ENCODE measurements around the gene RAPGEF2.

RAPGEF2 gene

DNA sequence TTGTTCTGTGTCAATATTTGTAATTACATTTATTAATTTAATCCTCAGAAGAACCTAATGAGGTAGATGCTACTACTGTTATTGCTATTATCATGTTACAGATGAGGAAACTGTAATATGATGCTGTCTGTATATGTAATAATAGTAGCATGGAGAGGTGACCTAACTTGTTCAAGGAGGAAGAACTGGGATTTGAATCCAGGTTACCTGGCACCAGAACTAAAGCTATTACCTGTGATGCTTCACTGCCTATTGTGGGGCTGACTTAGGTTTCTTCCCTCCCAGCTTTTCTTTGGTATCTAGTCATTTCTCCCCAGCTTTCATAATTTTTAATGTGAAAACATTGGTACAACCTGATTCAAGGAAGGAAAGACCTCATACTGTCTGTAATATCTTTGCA lies 43.6 kb downstream of the RAPGEF2 start:
- TF ChIP-seq YY1 (IDR thresholded peaks at IDR 0.05; ENCODE audit: insufficient read depth, insufficient read length), result no peak
- no peak for TF ChIP-seq ZNF274 (IDR thresholded peaks at IDR 0.05; ENCODE audit: low read depth, low read length)
- no peak for TF ChIP-seq SUZ12 (IDR thresholded peaks at IDR 0.05; ENCODE audit: extremely low read depth, insufficient read depth, insufficient read length)

DNA sequence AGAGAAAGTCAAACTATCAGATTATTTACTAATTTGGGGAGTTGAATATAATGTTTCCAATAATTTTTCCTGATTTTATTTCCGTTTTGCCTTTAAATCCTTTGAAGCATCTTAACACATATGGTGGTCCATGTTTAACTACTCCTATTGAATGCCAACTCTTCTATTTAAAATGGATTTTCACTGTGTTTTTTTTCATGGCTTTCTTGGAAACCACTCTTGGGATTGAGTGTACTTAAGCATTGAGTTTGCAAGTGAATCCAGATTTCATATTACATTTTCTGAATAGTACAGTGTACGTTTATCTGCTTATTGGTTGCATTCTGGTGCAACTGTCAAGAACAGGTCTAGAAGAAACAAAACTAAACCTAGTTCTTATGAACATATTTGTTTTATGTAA lies 45.6 kb downstream of the RAPGEF2 start:
- no peak overlapping the region for H3K4me3 ChIP-seq (ENCODE audit: insufficient read length, low read depth)
- no peak for TF ChIP-seq SUZ12 (IDR thresholded peaks at IDR 0.05; ENCODE audit: extremely low read depth, insufficient read depth, insufficient read length)
- no peak for TF ChIP-seq ZNF274 (IDR thresholded peaks at IDR 0.05; ENCODE audit: low read depth, low read length)
- TF ChIP-seq YY1 (IDR thresholded peaks at IDR 0.05; ENCODE audit: insufficient read depth, insufficient read length), result no peak
- H3K9ac ChIP-seq (ENCODE audit: insufficient read length, low read depth), result no peak overlapping the region
- H3K4me1 ChIP-seq (ENCODE audit: insufficient read depth, insufficient read length), result no peaks in the 10 kb centered on the region
- no peaks in the 10 kb centered on the region for H3K36me3 ChIP-seq (ENCODE audit: insufficient read depth, insufficient read length, low read length)
- H3K9me3 ChIP-seq (ENCODE audit: insufficient read depth, low read length), result no peaks in the 10 kb centered on the region
- no peaks in the 10 kb centered on the region for H3K27me3 ChIP-seq (ENCODE audit: insufficient read depth, insufficient read length)
- no peak for DNase-seq (ENCODE audit: low read depth, low spot score)

More for the DNA sequence above, 43.6 kb downstream of the RAPGEF2 start:
- Histone ChIP-seq H3K9ac (ENCODE audit: insufficient read length, low read depth) (no peak overlapping the region), H3K27me3 (ENCODE audit: insufficient read depth, insufficient read length) (no peaks in the 10 kb centered on the region), H3K4me3 (ENCODE audit: insufficient read length, low read depth) (no peak overlapping the region), H3K9me3 (ENCODE audit: insufficient read depth, low read length) (no peaks in the 10 kb centered on the region), H3K36me3 (ENCODE audit: insufficient read depth, insufficient read length, low read length) (no peaks in the 10 kb centered on the region), H3K4me1 (ENCODE audit: insufficient read depth, insufficient read length) (no peaks in the 10 kb centered on the region)
- no peak for DNase-seq (ENCODE audit: low read depth, low spot score)

DNA sequence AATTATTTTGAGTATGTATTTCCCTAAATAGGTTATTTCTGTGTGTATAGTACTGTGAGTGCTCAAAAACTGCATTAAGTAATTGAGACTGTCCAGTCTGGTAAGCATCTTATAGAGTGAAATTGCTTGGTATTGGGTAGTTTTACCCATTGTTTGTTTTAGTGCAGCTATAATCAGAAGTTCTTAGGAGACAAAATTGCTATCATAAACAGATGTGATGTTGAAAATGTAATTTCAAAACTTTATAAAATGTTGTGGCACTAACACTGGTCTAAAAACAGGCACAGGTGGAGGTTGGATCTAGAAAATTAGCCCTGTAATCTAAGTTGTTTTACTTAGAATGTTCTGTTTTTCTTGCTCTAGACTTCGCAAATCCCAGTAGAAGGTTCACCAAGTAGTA lies 46.8 kb downstream of the RAPGEF2 start:
- Histone ChIP-seq H3K9me3 (ENCODE audit: insufficient read depth, low read length) (no peaks in the 10 kb centered on the region), H3K4me1 (ENCODE audit: insufficient read depth, insufficient read length) (no peaks in the 10 kb centered on the region), H3K9ac (ENCODE audit: insufficient read length, low read depth) (no peak overlapping the region), H3K27me3 (ENCODE audit: insufficient read depth, insufficient read length) (no peaks in the 10 kb centered on the region), H3K4me3 (ENCODE audit: insufficient read length, low read depth) (no peak overlapping the region), H3K36me3 (ENCODE audit: insufficient read depth, insufficient read length, low read length) (no peaks in the 10 kb centered on the region)
- no peak for TF ChIP-seq YY1 (IDR thresholded peaks at IDR 0.05; ENCODE audit: insufficient read depth, insufficient read length)
- no peak for TF ChIP-seq ZNF274 (IDR thresholded peaks at IDR 0.05; ENCODE audit: low read depth, low read length)
- no peak for DNase-seq (ENCODE audit: low read depth, low spot score)

DNA sequence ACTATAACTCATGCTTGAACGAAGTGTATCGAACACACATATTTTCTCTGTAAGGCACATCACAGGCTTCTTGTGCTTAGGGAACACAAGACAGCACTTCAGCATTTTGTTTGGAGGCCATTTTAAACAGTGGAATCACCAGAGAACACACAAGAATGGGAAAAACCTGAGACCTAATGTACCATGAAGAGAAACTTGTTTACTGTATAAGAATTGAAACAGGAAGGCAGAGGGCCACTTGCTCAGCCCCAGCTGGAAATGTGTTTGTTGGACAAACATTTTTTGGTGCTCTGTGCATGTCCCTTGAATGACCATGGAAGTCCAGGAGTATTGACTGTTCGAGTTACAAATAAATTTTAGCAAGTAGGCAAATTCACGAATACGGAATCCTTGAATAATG lies 47.5 kb downstream of the RAPGEF2 start:
- Histone ChIP-seq H3K4me1 (ENCODE audit: insufficient read depth, insufficient read length) (no peaks in the 10 kb centered on the region), H3K9ac (ENCODE audit: insufficient read length, low read depth) (no peak overlapping the region), H3K36me3 (ENCODE audit: insufficient read depth, insufficient read length, low read length) (no peaks in the 10 kb centered on the region), H3K27me3 (ENCODE audit: insufficient read depth, insufficient read length) (no peaks in the 10 kb centered on the region), H3K4me3 (ENCODE audit: insufficient read length, low read depth) (no peak overlapping the region), H3K9me3 (ENCODE audit: insufficient read depth, low read length) (no peaks in the 10 kb centered on the region)
- no peak for DNase-seq (ENCODE audit: low read depth, low spot score)
- TF ChIP-seq ZNF274 (IDR thresholded peaks at IDR 0.05; ENCODE audit: low read depth, low read length), result no peak
- no peak for TF ChIP-seq YY1 (IDR thresholded peaks at IDR 0.05; ENCODE audit: insufficient read depth, insufficient read length)
- TF ChIP-seq SUZ12 (IDR thresholded peaks at IDR 0.05; ENCODE audit: extremely low read depth, insufficient read depth, insufficient read length), result no peak

DNA sequence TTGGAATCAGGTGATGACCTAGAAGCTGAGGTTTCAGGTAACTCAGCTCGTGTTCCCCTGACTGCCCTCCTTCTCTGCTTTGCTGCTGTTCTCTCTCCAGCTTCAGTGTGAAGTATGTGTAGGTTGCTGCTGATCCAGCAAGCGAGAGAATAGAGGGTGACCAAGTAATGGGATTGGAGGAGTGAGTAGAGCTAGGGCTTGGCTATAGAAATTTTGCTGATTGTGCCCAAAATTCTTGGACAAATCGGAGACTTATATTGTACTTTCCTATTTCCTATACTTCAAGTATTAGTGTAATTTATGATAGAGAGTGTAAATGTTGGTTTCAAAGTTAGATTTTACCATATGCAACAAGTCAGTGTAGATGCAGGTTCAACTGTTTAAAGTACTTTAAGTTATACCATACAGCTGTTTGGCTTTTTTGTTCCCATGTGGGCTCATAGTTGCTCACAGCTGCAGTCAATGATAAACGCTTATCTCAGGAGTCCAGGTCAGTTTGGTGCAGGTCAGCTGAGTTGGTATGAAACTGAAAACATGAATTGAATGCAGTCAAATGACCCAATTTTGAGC lies 48.0 kb downstream of the RAPGEF2 start:
- H3K9ac ChIP-seq (ENCODE audit: insufficient read length, low read depth), result no peak overlapping the region
- no peaks in the 10 kb centered on the region for H3K4me1 ChIP-seq (ENCODE audit: insufficient read depth, insufficient read length)
- H3K36me3 ChIP-seq (ENCODE audit: insufficient read depth, insufficient read length, low read length), result no peaks in the 10 kb centered on the region
- no peak for TF ChIP-seq SUZ12 (IDR thresholded peaks at IDR 0.05; ENCODE audit: extremely low read depth, insufficient read depth, insufficient read length)
- no peak for TF ChIP-seq YY1 (IDR thresholded peaks at IDR 0.05; ENCODE audit: insufficient read depth, insufficient read length)
- no peak for TF ChIP-seq ZNF274 (IDR thresholded peaks at IDR 0.05; ENCODE audit: low read depth, low read length)
- H3K27me3 ChIP-seq (ENCODE audit: insufficient read depth, insufficient read length), result no peaks in the 10 kb centered on the region
- no peak overlapping the region for H3K4me3 ChIP-seq (ENCODE audit: insufficient read length, low read depth)
- no peak for DNase-seq (ENCODE audit: low read depth, low spot score)
- no peaks in the 10 kb centered on the region for H3K9me3 ChIP-seq (ENCODE audit: insufficient read depth, low read length)

DNA sequence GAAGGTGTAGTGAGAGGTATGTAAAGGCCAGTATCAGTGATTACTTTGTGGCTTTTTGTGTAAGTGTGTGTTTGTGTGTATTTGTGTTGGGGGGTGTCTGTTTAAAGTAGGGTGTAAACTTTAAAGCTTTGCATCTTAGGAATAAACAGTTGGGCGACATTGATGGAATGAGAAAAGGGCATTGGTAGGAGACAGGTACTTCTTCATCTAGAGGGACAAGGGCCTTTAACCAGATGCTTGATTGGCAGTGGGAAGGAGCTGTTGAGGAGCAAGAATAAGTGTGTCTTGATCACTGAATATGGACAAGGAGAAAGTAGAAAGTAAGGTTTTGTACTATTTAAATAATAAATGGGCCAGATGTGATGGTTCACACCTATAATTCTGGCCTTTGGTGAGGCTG lies 48.8 kb downstream of the RAPGEF2 start:
- H3K27me3 ChIP-seq (ENCODE audit: insufficient read depth, insufficient read length), result no peaks in the 10 kb centered on the region
- no peak for DNase-seq (ENCODE audit: low read depth, low spot score)
- no peaks in the 10 kb centered on the region for H3K9me3 ChIP-seq (ENCODE audit: insufficient read depth, low read length)
- H3K36me3 ChIP-seq (ENCODE audit: insufficient read depth, insufficient read length, low read length), result no peaks in the 10 kb centered on the region
- no peak overlapping the region for H3K9ac ChIP-seq (ENCODE audit: insufficient read length, low read depth)
- no peaks in the 10 kb centered on the region for H3K4me1 ChIP-seq (ENCODE audit: insufficient read depth, insufficient read length)
- TF ChIP-seq SUZ12 (IDR thresholded peaks at IDR 0.05; ENCODE audit: extremely low read depth, insufficient read depth, insufficient read length), result no peak
- no peak for TF ChIP-seq YY1 (IDR thresholded peaks at IDR 0.05; ENCODE audit: insufficient read depth, insufficient read length)
- no peak for TF ChIP-seq ZNF274 (IDR thresholded peaks at IDR 0.05; ENCODE audit: low read depth, low read length)
- no peak overlapping the region for H3K4me3 ChIP-seq (ENCODE audit: insufficient read length, low read depth)

DNA sequence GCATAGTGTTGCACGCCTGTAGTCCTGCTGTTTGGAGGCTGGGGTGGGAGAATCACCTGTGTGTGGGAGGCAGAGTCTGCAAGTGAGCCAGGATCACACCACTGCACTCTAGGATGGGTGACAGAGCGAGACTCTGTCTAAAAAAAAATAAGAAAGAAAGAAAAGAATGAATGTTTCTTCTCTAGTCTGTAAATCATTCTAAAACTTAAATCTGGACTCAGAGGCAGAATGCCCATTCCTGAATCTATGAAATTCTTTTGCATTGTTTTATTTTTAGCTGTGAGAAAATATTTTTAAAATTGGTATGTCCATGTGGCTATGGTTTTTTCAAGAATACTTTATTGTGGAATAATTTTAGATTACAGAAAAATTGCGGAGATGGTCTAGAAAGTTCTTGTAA lies 49.3 kb downstream of the RAPGEF2 start:
- no peak for DNase-seq (ENCODE audit: low read depth, low spot score)
- TF ChIP-seq SUZ12 (IDR thresholded peaks at IDR 0.05; ENCODE audit: extremely low read depth, insufficient read depth, insufficient read length), result no peak
- no peak for TF ChIP-seq YY1 (IDR thresholded peaks at IDR 0.05; ENCODE audit: insufficient read depth, insufficient read length)
- no peak for TF ChIP-seq ZNF274 (IDR thresholded peaks at IDR 0.05; ENCODE audit: low read depth, low read length)
- Histone ChIP-seq H3K9ac (ENCODE audit: insufficient read length, low read depth) (no peak overlapping the region), H3K27me3 (ENCODE audit: insufficient read depth, insufficient read length) (no peaks in the 10 kb centered on the region), H3K36me3 (ENCODE audit: insufficient read depth, insufficient read length, low read length) (no peaks in the 10 kb centered on the region), H3K4me1 (ENCODE audit: insufficient read depth, insufficient read length) (no peaks in the 10 kb centered on the region), H3K4me3 (ENCODE audit: insufficient read length, low read depth) (no peak overlapping the region), H3K9me3 (ENCODE audit: insufficient read depth, low read length) (no peaks in the 10 kb centered on the region)
